HG02973 (cell line): ENCODE results near the gene MMP23B.
"Not testable (repeated sequence)": the region's sequence is repeated elsewhere in the genome, so short reads cannot be mapped to it uniquely, and the experiment has no call there.

Experiments
- ATAC-seq: cut with Tn5 transposase; IDR thresholded peaks from one replicate; pipeline ENCODE4 v1.9.1; 2021; ENCODE audit warnings: moderate library complexity; ENCODE audit not compliant: unreplicated experiment

MMP23B gene

GRCh38 chr1:1664318-1664717 is 32.3 kb downstream of the MMP23B start:
- not testable (repeated sequence) for ATAC-seq

GRCh38 chr1:1664941-1665814 is 33.2 kb downstream of the MMP23B start:
- no peak for ATAC-seq

GRCh38 chr1:1665815-1666251 is 33.9 kb downstream of the MMP23B start:
- no peak for ATAC-seq

GRCh38 chr1:1666526-1666925 is 34.6 kb downstream of the MMP23B start:
- no peak for ATAC-seq

GRCh38 chr1:1669468-1670440 is 37.8 kb downstream of the MMP23B start:
- ATAC-seq, result no peak

- ATAC-seq, result no peak
These were observed 38.9 kb downstream of the MMP23B start for GRCh38 chr1:1670866-1671265.

GRCh38 chr1:1671365-1672119 is 39.6 kb downstream of the MMP23B start:
- ATAC-seq, result no peak

GRCh38 chr1:1672181-1672965 is 40.4 kb downstream of the MMP23B start:
- ATAC-seq, result no peak

- not testable (repeated sequence) for ATAC-seq
These were observed 42.8 kb downstream of the MMP23B start for GRCh38 chr1:1674806-1675205.

- ATAC-seq, result not testable (repeated sequence)
These were observed 43.2 kb downstream of the MMP23B start for GRCh38 chr1:1675218-1675617.

GRCh38 chr1:1676087-1676486 is 44.1 kb downstream of the MMP23B start:
- ATAC-seq, result not testable (repeated sequence)

- ATAC-seq, result peak; percentile 64
These were observed 46.0 kb downstream of the MMP23B start for GRCh38 chr1:1677718-1678580.

- ATAC-seq, result peak; percentile 1
These were observed 46.8 kb downstream of the MMP23B start for GRCh38 chr1:1678581-1679380.

GRCh38 chr1:1680031-1680911 is 48.3 kb downstream of the MMP23B start:
- no peak for ATAC-seq

GRCh38 chr1:1680912-1681273 is 48.9 kb downstream of the MMP23B start:
- ATAC-seq, result no peak

GRCh38 chr1:1683104-1683905 is 51.3 kb downstream of the MMP23B start:
- no peak for ATAC-seq
